ENCODE data around the gene GPC2.

The GPC2 gene

GRCh38 chr7:100211342-100211780, 34.2 kb upstream of the GPC2 start:
- Histone ChIP-seq H3K9me2 (replicated peaks; ENCODE audit: insufficient read depth, low read length) (no peaks in the 10 kb centered on the region), H3K79me2 (ENCODE audit: low read length) (no peaks in the 10 kb centered on the region), H3K9ac (ENCODE audit: low read length) (no peak overlapping the region), H3K36me3 (replicated peaks; ENCODE audit: insufficient read depth, low read length) (no peaks in the 10 kb centered on the region), H3K4me2 (ENCODE audit: low read depth, low read length) (no peak overlapping the region), H3K4me1 (ENCODE audit: low read length) (peaks cover 17% of the 10 kb centered on the region), H3F3A (ENCODE audit: insufficient read depth, low read length) (peaks cover 13% of the 10 kb centered on the region), H4K20me1 (ENCODE audit: insufficient read depth, low read length) (no peaks in the 10 kb centered on the region), H3K27ac (ENCODE audit: low read length) (no peak overlapping the region), H3K4me3 (ENCODE audit: low read length) (no peak overlapping the region), H3K27me3 (replicated peaks; ENCODE audit: insufficient read depth, low read length) (peaks cover 40% of the 10 kb centered on the region; the same call in 1 of the 2 replicates), H3K9me3 (replicated peaks; ENCODE audit: insufficient read depth, low read length) (no peaks in the 10 kb centered on the region), H2AFZ (ENCODE audit: low read length) (no peak overlapping the region)
- no peak for DNase-seq
- no peak for TF ChIP-seq EZH2 (optimal IDR thresholded peaks at IDR 0.05; ENCODE audit: low read depth, low read length)
- no peak for TF ChIP-seq CTCF (IDR thresholded peaks at IDR 0.05; ENCODE audit: low read length)
- TF ChIP-seq EZH2phosphoT487 (IDR thresholded peaks at IDR 0.05; ENCODE audit: low read length) = no peak

- TF ChIP-seq CTCF (IDR thresholded peaks at IDR 0.05; ENCODE audit: low read length) (no peak), EZH2 (optimal IDR thresholded peaks at IDR 0.05; ENCODE audit: low read depth, low read length) (no peak), EZH2phosphoT487 (IDR thresholded peaks at IDR 0.05; ENCODE audit: low read length) (no peak)
- no peak for DNase-seq
- H3K9me2 ChIP-seq (replicated peaks; ENCODE audit: insufficient read depth, low read length) = no peaks in the 10 kb centered on the region
- no peak overlapping the region for H3K4me3 ChIP-seq (ENCODE audit: low read length)
- no peak overlapping the region for H3K9ac ChIP-seq (ENCODE audit: low read length)
- peaks cover 17% of the 10 kb centered on the region for H3K4me1 ChIP-seq (ENCODE audit: low read length)
- H3K27ac ChIP-seq (ENCODE audit: low read length) = no peak overlapping the region
- H3K9me3 ChIP-seq (replicated peaks; ENCODE audit: insufficient read depth, low read length) = no peaks in the 10 kb centered on the region
- H3K79me2 ChIP-seq (ENCODE audit: low read length) = no peaks in the 10 kb centered on the region
- no peak overlapping the region for H2AFZ ChIP-seq (ENCODE audit: low read length)
- H3K4me2 ChIP-seq (ENCODE audit: low read depth, low read length) = no peak overlapping the region
- no peaks in the 10 kb centered on the region for H4K20me1 ChIP-seq (ENCODE audit: insufficient read depth, low read length)
- H3K36me3 ChIP-seq (replicated peaks; ENCODE audit: insufficient read depth, low read length) = no peaks in the 10 kb centered on the region
- peaks cover 13% of the 10 kb centered on the region for H3F3A ChIP-seq (ENCODE audit: insufficient read depth, low read length)
- H3K27me3 ChIP-seq (replicated peaks; ENCODE audit: insufficient read depth, low read length) = peaks cover 40% of the 10 kb centered on the region; the same call in 1 of the 2 replicates
Measured at GRCh38 chr7:100210805-100211204, 33.6 kb upstream of the GPC2 start.

- H3K9ac ChIP-seq (ENCODE audit: low read length) = no peak overlapping the region
- TF ChIP-seq CTCF (IDR thresholded peaks at IDR 0.05; ENCODE audit: low read length) (no peak), EZH2 (optimal IDR thresholded peaks at IDR 0.05; ENCODE audit: low read depth, low read length) (no peak), EZH2phosphoT487 (IDR thresholded peaks at IDR 0.05; ENCODE audit: low read length) (no peak)
- no peaks in the 10 kb centered on the region for H3K9me3 ChIP-seq (replicated peaks; ENCODE audit: insufficient read depth, low read length)
- no peak for DNase-seq
- peak overlapping the region; percentile 51; the same call in 1 of the 2 replicates for H3K4me2 ChIP-seq (ENCODE audit: low read depth, low read length)
- no peaks in the 10 kb centered on the region for H3K79me2 ChIP-seq (ENCODE audit: low read length)
- peaks cover 17% of the 10 kb centered on the region for H3K4me1 ChIP-seq (ENCODE audit: low read length)
- H4K20me1 ChIP-seq (ENCODE audit: insufficient read depth, low read length) = no peaks in the 10 kb centered on the region
- no peaks in the 10 kb centered on the region for H3K36me3 ChIP-seq (replicated peaks; ENCODE audit: insufficient read depth, low read length)
- H3K9me2 ChIP-seq (replicated peaks; ENCODE audit: insufficient read depth, low read length) = no peaks in the 10 kb centered on the region
- H3K27me3 ChIP-seq (replicated peaks; ENCODE audit: insufficient read depth, low read length) = peaks cover 44% of the 10 kb centered on the region; the same call in 1 of the 2 replicates
- no peak overlapping the region for H3K4me3 ChIP-seq (ENCODE audit: low read length)
- peaks cover 13% of the 10 kb centered on the region for H3F3A ChIP-seq (ENCODE audit: insufficient read depth, low read length)
- H3K27ac ChIP-seq (ENCODE audit: low read length) = no peak overlapping the region
- no peak overlapping the region for H2AFZ ChIP-seq (ENCODE audit: low read length)
Measured at GRCh38 chr7:100209493-100209892, 32.3 kb upstream of the GPC2 start.
